ENCODE results near the gene BCAR1. TPM values are rescaled to one million over a fixed set of nuclear protein-coding genes. Genes with fewer than 3 reads are reported as not detected.

BCAR1 gene
- total and polyA plus RNA-seq, 2 donors = 2.9 to 14.5 TPM

DNA sequence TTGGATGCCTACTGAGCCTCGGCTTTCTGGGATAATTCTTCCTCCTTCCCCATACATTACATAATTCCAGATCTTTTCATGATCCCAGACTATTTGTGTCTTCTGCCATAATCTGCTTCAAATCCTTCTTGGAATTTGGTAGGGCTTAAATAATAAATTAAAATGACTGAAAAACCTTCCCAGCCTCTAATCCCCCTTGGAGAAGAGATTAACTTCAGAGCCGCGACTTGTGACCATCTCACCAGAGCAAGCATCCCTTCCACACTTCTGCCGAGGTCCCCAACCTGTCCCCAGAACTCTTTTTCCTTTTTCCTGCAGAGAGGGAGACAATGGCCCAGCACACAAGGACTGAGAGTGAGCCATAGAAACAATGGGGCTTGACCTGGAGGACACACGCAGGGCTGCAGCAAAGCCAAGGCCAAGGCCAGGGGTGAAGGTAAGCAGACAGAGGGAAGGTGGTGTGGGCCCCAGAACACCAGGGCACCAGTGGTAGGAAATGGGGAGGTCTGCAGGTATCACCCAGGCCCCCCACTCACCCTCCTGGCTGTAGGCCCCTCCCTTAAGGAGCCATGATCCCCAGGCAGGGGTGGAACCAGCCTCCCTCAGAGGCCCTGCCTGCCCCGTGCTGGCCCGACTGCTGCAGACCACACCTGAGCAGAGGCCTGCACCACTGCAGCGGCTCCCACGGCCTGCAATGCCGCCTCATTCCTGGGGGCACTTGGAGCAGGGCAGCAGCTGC is 9.6 kb upstream of the BCAR1 start:
- Histone ChIP-seq H3K9me3 (ENCODE audit: control insufficient read depth in 2 of 2, insufficient read depth in 1 of 2, low read length in 1 of 2) (no peaks in the 10 kb centered on the region), H3K36me3 (ENCODE audit: control insufficient read depth in 2 of 2, insufficient read depth in 2 of 2, low read length in 1 of 2) (no peaks in the 10 kb centered on the region), H3K27me3 (ENCODE audit: control insufficient read depth in 2 of 2, insufficient read depth in 1 of 2, low read length in 1 of 2) (peaks cover 32 to 81% of the 10 kb centered on the region in 2 donors), H3K4me3 (ENCODE audit: low read length in 2 of 2) (no peak overlapping the region), H3K4me1 (ENCODE audit: control insufficient read depth in 2 of 2, insufficient read depth in 2 of 2, low read length in 2 of 2) (peaks cover 0 to 12% of the 10 kb centered on the region in 2 donors), H3K27ac (ENCODE audit: low read depth in 1 of 2, low read length in 1 of 2) (no peak overlapping the region)
- 87% methylated on average over 10 of the region's 10 CpGs for WGBS
- DNase-seq (ENCODE audit: low read depth in 6 of 9, low spot score in 9 of 9) = no peak

DNA sequence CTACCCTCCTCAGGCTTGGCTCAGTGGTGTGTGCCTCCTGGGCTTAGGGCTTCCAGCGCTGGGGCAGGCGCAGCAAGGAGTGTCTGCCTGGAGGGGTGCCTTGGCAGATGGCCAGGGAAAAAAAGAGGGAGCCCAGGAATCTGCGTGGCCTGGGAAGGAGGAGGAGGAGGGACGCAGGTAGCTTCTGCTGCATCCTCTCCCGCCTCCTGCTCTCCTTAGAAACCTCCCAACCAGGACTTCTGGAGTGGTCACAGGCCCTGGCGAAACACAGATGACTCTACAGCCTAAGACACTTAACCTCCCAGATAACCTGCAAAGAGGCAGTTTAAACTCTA is 7.3 kb upstream of the BCAR1 start:
- H3K4me1 ChIP-seq (ENCODE audit: control insufficient read depth in 2 of 2, insufficient read depth in 2 of 2, low read length in 2 of 2) = peaks cover 0 to 10% of the 10 kb centered on the region in 2 donors
- WGBS = 94% methylated on average over 6 of the region's 6 CpGs
- H3K9me3 ChIP-seq (ENCODE audit: control insufficient read depth in 2 of 2, insufficient read depth in 1 of 2, low read length in 1 of 2) = no peaks in the 10 kb centered on the region
- H3K27ac ChIP-seq (ENCODE audit: low read depth in 1 of 2, low read length in 1 of 2) = no peak overlapping the region
- H3K36me3 ChIP-seq (ENCODE audit: control insufficient read depth in 2 of 2, insufficient read depth in 2 of 2, low read length in 1 of 2) = no peaks in the 10 kb centered on the region
- DNase-seq (ENCODE audit: low read depth in 6 of 9, low spot score in 9 of 9) = no peak
- H3K4me3 ChIP-seq (ENCODE audit: low read length in 2 of 2) = no peak overlapping the region
- H3K27me3 ChIP-seq (ENCODE audit: control insufficient read depth in 2 of 2, insufficient read depth in 1 of 2, low read length in 1 of 2) = peaks cover 25 to 80% of the 10 kb centered on the region in 2 donors

DNA sequence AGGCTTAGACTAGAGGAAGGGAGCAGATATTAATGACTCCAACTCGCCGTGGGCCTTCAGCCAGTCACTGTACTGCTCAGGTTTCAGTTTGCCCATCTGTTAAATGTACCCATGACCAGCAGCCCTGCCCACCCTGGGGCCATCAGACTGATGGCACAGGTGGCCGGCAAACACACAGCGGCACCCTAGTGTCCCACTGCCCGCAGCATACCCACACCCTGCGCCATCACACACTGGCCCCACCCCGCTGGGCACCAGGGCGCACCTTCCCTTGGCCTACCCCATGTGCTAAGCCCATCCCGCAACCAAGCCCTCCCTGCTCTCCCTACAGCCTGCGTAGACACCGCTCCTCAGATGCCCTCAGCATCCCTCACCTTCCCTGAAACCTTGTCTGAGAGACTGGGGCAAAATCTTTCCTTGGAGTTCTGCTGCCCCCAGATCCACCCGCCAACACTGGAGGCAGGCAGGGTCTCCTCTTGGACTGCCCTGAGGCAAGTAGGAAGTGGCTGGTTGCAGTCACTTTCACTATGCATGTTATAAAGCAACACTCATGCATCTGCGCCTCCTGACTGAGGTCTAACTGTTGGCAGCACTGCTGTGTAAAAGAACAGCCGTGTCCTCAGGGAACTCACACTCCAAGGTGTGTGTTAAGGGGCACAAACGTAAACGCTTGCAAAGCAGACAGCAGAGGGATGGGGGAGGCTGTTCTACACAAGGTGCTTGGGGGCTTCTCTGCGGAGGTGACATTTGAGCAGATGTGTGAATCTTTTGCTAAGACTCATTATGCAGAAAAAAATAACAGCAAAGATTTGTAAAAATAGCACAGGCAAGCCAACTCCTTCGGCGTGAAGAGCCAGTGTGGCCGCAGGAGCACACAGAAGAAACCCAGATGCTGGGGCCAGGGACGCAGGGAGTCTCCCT is 6.7 kb upstream of the BCAR1 start:
- Histone ChIP-seq H3K27ac (ENCODE audit: low read depth in 1 of 2, low read length in 1 of 2) (no peak overlapping the region), H3K27me3 (ENCODE audit: control insufficient read depth in 2 of 2, insufficient read depth in 1 of 2, low read length in 1 of 2) (peaks cover 26 to 80% of the 10 kb centered on the region in 2 donors), H3K9me3 (ENCODE audit: control insufficient read depth in 2 of 2, insufficient read depth in 1 of 2, low read length in 1 of 2) (no peaks in the 10 kb centered on the region), H3K4me1 (ENCODE audit: control insufficient read depth in 2 of 2, insufficient read depth in 2 of 2, low read length in 2 of 2) (peaks cover 0 to 10% of the 10 kb centered on the region in 2 donors), H3K36me3 (ENCODE audit: control insufficient read depth in 2 of 2, insufficient read depth in 2 of 2, low read length in 1 of 2) (no peaks in the 10 kb centered on the region), H3K4me3 (ENCODE audit: low read length in 2 of 2) (no peak overlapping the region)
- DNase-seq (ENCODE audit: low read depth in 6 of 9, low spot score in 9 of 9) = no peak
- WGBS = 93% methylated on average over 21 of the region's 21 CpGs

DNA sequence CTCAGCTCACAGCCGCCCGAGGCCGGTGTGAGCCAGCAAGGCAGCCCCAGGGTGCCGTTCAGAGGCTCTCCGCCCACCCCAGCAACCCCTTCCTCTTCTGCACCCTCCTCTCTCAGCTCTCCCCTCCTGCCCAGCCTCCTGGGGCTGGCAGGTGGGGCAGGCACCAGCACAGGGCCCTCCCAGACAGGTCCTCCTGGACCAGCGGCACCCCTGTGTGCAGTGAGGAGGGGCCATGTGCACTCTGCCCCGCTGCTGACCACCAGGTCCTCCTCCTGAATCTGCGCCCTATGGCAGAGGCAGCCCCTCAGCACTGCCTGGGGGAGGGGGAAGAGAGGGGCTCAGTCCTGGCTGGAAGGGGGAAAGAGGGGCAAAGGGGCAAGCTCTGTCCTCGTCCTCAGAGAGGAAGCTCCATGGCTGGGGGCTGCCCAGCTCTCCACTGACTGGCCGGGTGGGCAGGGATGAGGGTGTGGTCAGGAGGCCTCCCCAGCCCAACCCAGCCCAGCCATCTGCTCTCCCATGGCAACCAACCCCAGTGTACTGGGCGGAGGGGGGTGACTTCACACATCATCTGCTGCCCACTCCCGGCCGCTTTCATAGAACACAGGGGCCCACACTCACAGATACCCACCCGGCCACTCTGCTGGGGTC is 5.4 kb upstream of the BCAR1 start:
- 83% methylated on average over 14 of the region's 14 CpGs for WGBS
- no peaks in the 10 kb centered on the region for H3K9me3 ChIP-seq (ENCODE audit: control insufficient read depth in 2 of 2, insufficient read depth in 1 of 2, low read length in 1 of 2)
- H3K4me1 ChIP-seq (ENCODE audit: control insufficient read depth in 2 of 2, insufficient read depth in 2 of 2, low read length in 2 of 2) = peaks cover 0 to 11% of the 10 kb centered on the region in 2 donors
- H3K27me3 ChIP-seq (ENCODE audit: control insufficient read depth in 2 of 2, insufficient read depth in 1 of 2, low read length in 1 of 2) = peaks cover 39 to 80% of the 10 kb centered on the region in 2 donors
- no peaks in the 10 kb centered on the region for H3K36me3 ChIP-seq (ENCODE audit: control insufficient read depth in 2 of 2, insufficient read depth in 2 of 2, low read length in 1 of 2)
- DNase-seq (ENCODE audit: low read depth in 6 of 9, low spot score in 9 of 9) = no peak
- no peak overlapping the region for H3K4me3 ChIP-seq (ENCODE audit: low read length in 2 of 2)
- H3K27ac ChIP-seq (ENCODE audit: low read depth in 1 of 2, low read length in 1 of 2) = no peak overlapping the region

DNA sequence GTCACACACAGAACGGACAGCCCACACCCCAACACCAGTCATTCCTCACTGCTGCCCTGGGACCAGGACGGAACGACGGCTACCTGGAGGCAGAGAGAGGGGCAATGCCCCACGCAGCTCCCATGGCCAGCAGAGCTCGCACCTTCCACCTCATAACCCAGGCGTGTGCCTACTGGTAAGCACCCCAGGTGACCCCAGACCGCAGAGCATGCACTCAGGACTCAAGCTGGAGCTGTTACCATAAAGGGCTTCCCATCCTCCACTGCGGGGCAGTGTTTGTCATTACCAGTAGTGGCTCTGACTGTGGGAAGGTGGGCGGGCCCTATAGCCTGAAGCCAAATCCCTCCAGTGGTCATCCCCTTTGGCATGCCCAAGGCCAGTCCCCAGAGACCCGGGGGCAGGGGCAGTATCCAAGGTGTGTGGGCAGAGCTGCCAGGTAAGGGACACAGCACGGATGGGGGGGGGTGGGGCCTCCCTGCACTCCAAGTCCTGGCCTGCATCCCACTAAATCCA is 4.7 kb upstream of the BCAR1 start:
- peaks cover 3 to 13% of the 10 kb centered on the region in 2 donors for H3K4me1 ChIP-seq (ENCODE audit: control insufficient read depth in 2 of 2, insufficient read depth in 2 of 2, low read length in 2 of 2)
- no peak overlapping the region for H3K27ac ChIP-seq (ENCODE audit: low read depth in 1 of 2, low read length in 1 of 2)
- WGBS = 87% methylated on average over 12 of the region's 12 CpGs
- no peak for DNase-seq (ENCODE audit: low read depth in 6 of 9, low spot score in 9 of 9)
- H3K9me3 ChIP-seq (ENCODE audit: control insufficient read depth in 2 of 2, insufficient read depth in 1 of 2, low read length in 1 of 2) = no peaks in the 10 kb centered on the region
- peaks cover 46 to 78% of the 10 kb centered on the region in 2 donors for H3K27me3 ChIP-seq (ENCODE audit: control insufficient read depth in 2 of 2, insufficient read depth in 1 of 2, low read length in 1 of 2)
- no peak overlapping the region for H3K4me3 ChIP-seq (ENCODE audit: low read length in 2 of 2)
- H3K36me3 ChIP-seq (ENCODE audit: control insufficient read depth in 2 of 2, insufficient read depth in 2 of 2, low read length in 1 of 2) = no peaks in the 10 kb centered on the region

DNA sequence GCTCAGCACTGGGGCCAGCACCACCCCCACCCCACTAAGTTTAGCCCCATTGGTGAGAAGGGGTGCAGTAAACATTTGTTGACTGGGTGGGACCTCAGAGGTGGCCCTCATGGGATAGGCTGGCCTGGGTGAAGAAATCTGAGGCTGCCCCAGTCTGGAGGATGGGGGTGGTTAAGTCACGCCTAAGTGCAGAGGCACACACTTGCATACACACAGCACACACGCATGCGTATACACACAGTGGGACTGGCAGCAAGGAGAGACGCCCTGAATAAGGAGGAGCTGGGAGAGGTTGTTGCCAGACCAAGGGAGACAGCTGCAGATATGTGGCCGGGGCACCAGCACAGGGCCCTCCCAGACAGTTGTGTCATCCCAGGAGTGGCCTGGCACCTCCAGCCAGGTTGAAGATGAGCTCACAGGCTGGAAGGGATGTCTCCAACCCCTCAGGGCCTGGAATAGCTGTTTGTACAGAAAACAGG is 3.0 kb upstream of the BCAR1 start:
- Histone ChIP-seq H3K36me3 (ENCODE audit: control insufficient read depth in 2 of 2, insufficient read depth in 2 of 2, low read length in 1 of 2) (no peaks in the 10 kb centered on the region), H3K27ac (ENCODE audit: low read depth in 1 of 2, low read length in 1 of 2) (no peak overlapping the region), H3K27me3 (ENCODE audit: control insufficient read depth in 2 of 2, insufficient read depth in 1 of 2, low read length in 1 of 2) (peaks cover 63 to 90% of the 10 kb centered on the region in 2 donors), H3K9me3 (ENCODE audit: control insufficient read depth in 2 of 2, insufficient read depth in 1 of 2, low read length in 1 of 2) (no peaks in the 10 kb centered on the region), H3K4me3 (ENCODE audit: low read length in 2 of 2) (no peak overlapping the region), H3K4me1 (ENCODE audit: control insufficient read depth in 2 of 2, insufficient read depth in 2 of 2, low read length in 2 of 2) (peaks cover 4 to 18% of the 10 kb centered on the region in 2 donors)
- DNase-seq (ENCODE audit: low read depth in 6 of 9, low spot score in 9 of 9) = no peak
- WGBS = 87% methylated on average over 5 of the region's 5 CpGs

DNA sequence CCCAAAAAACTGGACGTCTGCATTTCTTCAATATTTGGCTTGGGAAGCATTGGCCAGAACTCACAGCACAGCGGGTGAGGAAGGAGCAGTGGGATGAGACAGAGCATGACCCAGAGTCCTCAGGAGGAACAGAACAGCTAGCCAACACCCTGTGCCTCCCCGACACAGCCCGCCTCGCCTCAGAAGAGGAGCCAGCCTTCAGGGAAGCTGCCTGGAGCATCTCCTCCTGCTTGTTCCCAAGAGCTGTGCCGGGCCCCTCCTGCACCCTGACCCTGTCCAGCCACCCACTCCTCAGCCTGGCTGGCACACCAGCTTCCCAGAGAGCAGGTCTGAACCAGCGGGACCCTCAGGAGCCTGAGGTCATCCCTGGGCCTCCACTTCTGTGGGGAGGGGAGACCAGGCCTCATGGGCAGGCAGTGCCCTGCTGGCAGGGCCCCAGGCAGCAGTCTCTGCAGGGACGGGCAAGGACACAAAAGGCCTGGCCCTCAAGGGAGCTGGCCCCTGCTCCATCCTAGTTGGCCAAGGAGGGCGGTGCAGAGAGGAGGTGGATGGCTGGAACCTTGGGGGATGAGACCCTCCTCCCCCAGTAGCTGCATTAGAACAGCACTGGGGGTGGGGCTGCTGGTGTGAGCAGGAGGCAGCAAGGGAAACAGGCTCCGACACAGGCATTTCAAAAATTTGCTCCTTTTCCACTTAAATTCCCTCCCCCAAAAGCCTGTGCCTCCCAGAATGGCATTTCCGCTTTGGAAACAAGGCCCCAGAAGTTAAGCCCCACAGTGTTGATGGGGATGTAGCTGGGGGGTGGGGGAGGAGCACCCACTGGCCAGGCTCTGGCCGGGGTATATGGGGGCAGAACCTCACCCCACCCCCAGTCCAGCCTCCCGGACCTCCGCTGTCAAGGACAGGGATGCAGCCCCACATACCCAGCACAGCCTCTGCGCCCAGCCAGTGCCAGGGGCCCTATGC is 1.8 kb upstream of the BCAR1 start:
- Histone ChIP-seq H3K4me1 (ENCODE audit: control insufficient read depth in 2 of 2, insufficient read depth in 2 of 2, low read length in 2 of 2) (peaks cover 4 to 14% of the 10 kb centered on the region in 2 donors), H3K36me3 (ENCODE audit: control insufficient read depth in 2 of 2, insufficient read depth in 2 of 2, low read length in 1 of 2) (no peaks in the 10 kb centered on the region), H3K9me3 (ENCODE audit: control insufficient read depth in 2 of 2, insufficient read depth in 1 of 2, low read length in 1 of 2) (no peaks in the 10 kb centered on the region), H3K27me3 (ENCODE audit: control insufficient read depth in 2 of 2, insufficient read depth in 1 of 2, low read length in 1 of 2) (peaks cover 75 to 93% of the 10 kb centered on the region in 2 donors), H3K4me3 (ENCODE audit: low read length in 2 of 2) (no peak overlapping the region), H3K27ac (ENCODE audit: low read depth in 1 of 2, low read length in 1 of 2) (no peak overlapping the region)
- DNase-seq (ENCODE audit: low read depth in 6 of 9, low spot score in 9 of 9) = no peak
- WGBS = 90% methylated on average over 15 of the region's 15 CpGs
